Upper lobe of right lung (tissue), 1 donor: ENCODE results near the gene WDPCP. TPM values are rescaled to one million over a fixed set of nuclear protein-coding genes. Genes with fewer than 3 reads are reported as not detected.

Experiments
- ATAC-seq: fragments of 200-7000 bp; cut with Tn5 transposase; one replicate; pipeline ENCODE4 v1.9.1; 2020; ENCODE audit warnings: mild to moderate bottlenecking, moderate library complexity
- DNase-seq: peaks from one replicate; pipeline ENCODE4 v3.0.0-alpha.2; 2020
- H3K27ac ChIP-seq: fragments of 200-600 bp; one replicate; pipeline ENCODE4 v1.8.0; 2022
- H3K27me3 ChIP-seq: fragments of 200-600 bp; one replicate; pipeline ENCODE4 v1.8.0; 2022; ENCODE audit warnings: mild to moderate bottlenecking
- H3K36me3 ChIP-seq: fragments of 200-600 bp; one replicate; pipeline ENCODE4 v1.8.0; 2022
- H3K4me1 ChIP-seq: fragments of 200-600 bp; one replicate; pipeline ENCODE4 v1.8.0; 2022
- H3K4me3 ChIP-seq: fragments of 200-600 bp; one replicate; pipeline ENCODE4 v1.8.0; 2022; ENCODE audit warnings: mild to moderate bottlenecking
- H3K9me3 ChIP-seq: fragments of 200-600 bp; one replicate; pipeline ENCODE4 v1.8.0; 2022
- CTCF ChIP-seq: fragments of 200-600 bp; IDR thresholded peaks from one replicate; pipeline ENCODE4 v1.8.0; 2022; ENCODE audit warnings: antibody characterized with exemption
- intact Hi-C: fragments of 100-400 bp; cut with DNase I; formaldehyde crosslinking; loops from one replicate; pipeline ENCODE4 v1.11.0; 2022
- total RNA-seq: library from RNA; stranded (reverse); fragmentation: NEBNext Ultra II Directional; extraction: Animal tissue kit (Norgen Biotek cat#: 25700); gene quantifications from one replicate; pipeline ENCODE4 v1.2.1, GENCODE V29; 2021
- donor health status: DM: no; HTN: yes; CAD: no; lungs with severe emphysema.

The WDPCP gene
- total RNA-seq, 1 donor from 2014 or later, result 8.6 TPM

GRCh38 chr2:63272560-63272959, 315.7 kb downstream of the WDPCP start:
- peaks cover 14% of the 10 kb centered on the region for H3K9me3 ChIP-seq

GRCh38 chr2:63270717-63271116, 317.6 kb downstream of the WDPCP start:
- no peak overlapping the region for H3K4me3 ChIP-seq
- H3K36me3 ChIP-seq, result no peaks in the 10 kb centered on the region
- no peak for DNase-seq
- no peak for TF ChIP-seq CTCF
- ATAC-seq, result peak; percentile 24
- peaks cover 23% of the 10 kb centered on the region for H3K9me3 ChIP-seq
- no peaks in the 10 kb centered on the region for H3K4me1 ChIP-seq
- no peak overlapping the region for H3K27ac ChIP-seq
- intact Hi-C loops, result no loop called here
- no peaks in the 10 kb centered on the region for H3K27me3 ChIP-seq

More at GRCh38 chr2:63272560-63272959, 315.7 kb downstream of the WDPCP start:
- Histone ChIP-seq H3K27me3 (no peaks in the 10 kb centered on the region), H3K4me1 (no peaks in the 10 kb centered on the region), H3K36me3 (no peaks in the 10 kb centered on the region), H3K27ac (no peak overlapping the region), H3K4me3 (no peak overlapping the region)
- intact Hi-C loops, result no loop called here
- TF ChIP-seq CTCF, result no peak
- no peak for ATAC-seq
- no peak for DNase-seq

GRCh38 chr2:63268946-63269345, 319.3 kb downstream of the WDPCP start:
- no peak overlapping the region for H3K4me3 ChIP-seq

GRCh38 chr2:63261137-63261621, 327.1 kb downstream of the WDPCP start:
- H3K36me3 ChIP-seq, result no peaks in the 10 kb centered on the region
- intact Hi-C loops, result no loop called here
- no peak overlapping the region for H3K4me3 ChIP-seq
- no peaks in the 10 kb centered on the region for H3K4me1 ChIP-seq
- TF ChIP-seq CTCF, result no peak
- DNase-seq (no peak), ATAC-seq (no peak)
- no peaks in the 10 kb centered on the region for H3K27me3 ChIP-seq
- no peak overlapping the region for H3K27ac ChIP-seq
- no peaks in the 10 kb centered on the region for H3K9me3 ChIP-seq

More at GRCh38 chr2:63268946-63269345, 319.3 kb downstream of the WDPCP start:
- DNase-seq (no peak), ATAC-seq (no peak)
- Histone ChIP-seq H3K9me3 (peaks cover 23% of the 10 kb centered on the region), H3K36me3 (no peaks in the 10 kb centered on the region), H3K27me3 (no peaks in the 10 kb centered on the region), H3K27ac (no peak overlapping the region), H3K4me1 (no peaks in the 10 kb centered on the region)
- TF ChIP-seq CTCF, result no peak
- intact Hi-C loops, result no loop called here

- Histone ChIP-seq H3K4me1 (no peaks in the 10 kb centered on the region), H3K4me3 (no peak overlapping the region), H3K36me3 (no peaks in the 10 kb centered on the region), H3K9me3 (no peaks in the 10 kb centered on the region), H3K27ac (no peak overlapping the region), H3K27me3 (no peaks in the 10 kb centered on the region)
- intact Hi-C loops, result no loop called here
- TF ChIP-seq CTCF, result no peak
- DNase-seq (no peak), ATAC-seq (no peak)
Measured at GRCh38 chr2:63257473-63257872, 330.8 kb downstream of the WDPCP start.

GRCh38 chr2:63249161-63249560, 339.1 kb downstream of the WDPCP start:
- DNase-seq, result no peak
- Histone ChIP-seq H3K27ac (no peak overlapping the region), H3K4me3 (no peak overlapping the region), H3K9me3 (no peaks in the 10 kb centered on the region), H3K36me3 (no peaks in the 10 kb centered on the region), H3K27me3 (no peaks in the 10 kb centered on the region), H3K4me1 (no peaks in the 10 kb centered on the region)
- no peak for ATAC-seq
- intact Hi-C loops, result no loop called here
- TF ChIP-seq CTCF, result no peak
